Right lung (tissue), 5 donors: ENCODE measurements around the gene ACSL6. TPM values are rescaled to one million over a fixed set of nuclear protein-coding genes. Genes with fewer than 3 reads are reported as not detected.
"Not testable (repeated sequence)": the region's sequence is repeated elsewhere in the genome, so short reads cannot be mapped to it uniquely, and the experiment has no call there.

Source experiments
- DNase-seq, 2 donors: peaks; one replicate each; pipeline ENCODE4 v3.0.0-alpha.2; 2013
- polyA plus RNA-seq, 5 donors: library from polyadenylated mRNA; unstranded; fragments of 120-200 nt; gene quantifications; one replicate each; pipeline versions ENCODE4 v1.2.1 to v1.2.3, GENCODE V29; 2013; ENCODE audit warnings: inconsistent platforms in 1 of 5, low replicate concordance in 1 of 5; ENCODE audit not compliant: insufficient read length in 5 of 5, insufficient read depth in 1 of 5

The ACSL6 gene
- polyA plus RNA-seq, 5 donors: 0.35 to 2.7 (median 1.0) TPM

DNA sequence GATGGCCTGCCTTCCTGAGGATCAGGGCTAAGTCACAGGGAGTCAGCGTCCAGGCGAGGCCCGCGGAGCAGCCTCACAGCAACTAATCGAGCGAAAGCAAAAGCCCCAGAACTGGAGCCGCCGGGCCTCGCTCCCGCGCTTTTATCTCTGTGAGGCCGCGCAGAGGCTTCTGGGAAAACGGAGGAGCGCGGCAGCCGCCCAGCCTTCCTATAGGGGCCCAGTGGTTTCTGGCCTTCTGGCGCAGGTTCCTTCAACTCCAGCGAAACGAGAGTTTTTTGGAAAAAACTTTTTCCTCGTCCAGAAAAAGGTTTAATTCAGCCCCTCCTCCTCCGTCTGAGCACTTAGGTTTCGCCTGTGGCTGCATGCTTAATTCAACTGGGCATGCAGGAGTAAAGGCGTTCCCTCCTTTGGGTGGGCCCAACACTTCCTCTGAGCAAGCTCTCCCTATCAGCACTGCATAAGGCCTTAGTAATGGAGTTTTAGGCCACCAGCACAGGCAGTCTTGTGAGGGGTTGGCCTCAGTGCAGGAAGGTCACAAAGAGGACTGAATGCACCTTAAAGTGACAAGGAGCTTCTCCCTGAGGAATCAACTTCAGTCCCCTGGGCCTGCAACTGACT lies 65.8 kb downstream of the ACSL6 start, which contains the start of gene MEIKIN:
Gene MEIKIN, minus strand, starts transcription at position 113 of the 618 bp plus-strand sequence. CDS start 158 bp downstream, outside the sequence.
- no peak for DNase-seq

GRCh38 chr5:131944702-131945550 lies 66.5 kb downstream of the ACSL6 start:
- DNase-seq: no peak

DNA sequence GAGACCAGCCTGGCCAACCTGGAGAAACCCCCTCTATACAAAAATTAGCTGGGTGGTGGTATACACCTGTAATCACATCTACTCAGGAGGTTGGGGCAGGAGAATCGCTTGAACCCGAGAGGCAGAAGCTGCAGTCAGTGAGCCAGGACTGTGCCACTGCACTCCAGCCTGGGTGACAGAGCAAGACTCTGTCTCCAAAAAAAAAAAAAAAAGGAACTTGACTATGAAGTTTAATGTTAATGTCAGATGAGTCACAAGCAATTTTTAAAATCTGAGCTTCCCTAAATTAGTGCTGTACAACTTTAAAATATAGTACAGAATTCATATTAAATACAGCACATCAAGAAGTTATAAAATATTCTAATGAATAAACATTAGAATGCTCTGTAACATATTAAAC lies 67.5 kb downstream of the ACSL6 start:
- no peak for DNase-seq

- DNase-seq: no peak
Measured at GRCh38 chr5:131942016-131942415, 69.4 kb downstream of the ACSL6 start.

GRCh38 chr5:131939690-131940345 lies 71.6 kb downstream of the ACSL6 start:
- DNase-seq: no peak

- DNase-seq: no peak
Measured at GRCh38 chr5:131932235-131932634, 79.2 kb downstream of the ACSL6 start.

DNA sequence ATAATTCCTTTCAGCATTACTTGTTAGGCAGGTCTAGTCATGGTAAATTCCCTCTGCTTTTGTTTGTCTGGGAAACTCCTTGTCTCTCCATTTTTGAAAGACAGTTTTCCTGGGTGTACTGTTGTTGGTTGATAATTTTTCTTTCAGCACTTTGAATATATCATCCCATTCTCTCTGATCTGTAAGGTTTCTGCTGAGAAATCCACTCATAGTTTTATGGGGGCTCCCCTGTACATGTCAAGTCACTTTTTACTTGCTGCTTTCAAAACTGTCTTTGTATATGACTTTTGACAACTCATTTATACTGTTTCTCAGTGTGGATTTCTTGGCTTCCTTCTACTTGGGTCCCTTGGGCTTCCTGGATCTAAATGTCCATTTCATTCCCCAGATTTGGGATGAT lies 82.5 kb downstream of the ACSL6 start:
- no peak for DNase-seq

- no peak for DNase-seq
Measured at GRCh38 chr5:131926168-131926567, 85.3 kb downstream of the ACSL6 start.

GRCh38 chr5:131916481-131916880 lies 95.0 kb downstream of the ACSL6 start:
- no peak for DNase-seq

DNA sequence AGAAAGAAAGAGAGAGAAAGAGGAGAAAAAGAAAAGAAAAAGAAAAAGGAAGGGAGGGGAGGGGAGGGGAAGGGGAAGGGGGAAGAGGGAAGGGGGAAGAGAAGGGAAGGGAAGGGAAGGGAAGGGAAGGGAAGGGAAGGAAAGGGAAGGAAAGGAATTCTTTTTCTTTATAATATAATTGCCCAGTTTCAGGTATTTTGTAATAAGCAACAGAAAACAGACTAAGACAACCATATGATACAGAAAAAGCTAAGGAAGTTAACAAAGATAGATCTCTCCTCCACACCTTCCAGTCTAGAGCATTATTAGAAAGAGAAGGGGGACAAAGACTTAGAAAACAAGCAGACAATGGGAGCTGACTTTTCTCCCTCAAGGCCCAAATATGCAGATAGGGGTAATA lies 97.0 kb downstream of the ACSL6 start:
- no peak for DNase-seq

GRCh38 chr5:131913603-131914002 lies 97.9 kb downstream of the ACSL6 start:
- DNase-seq: no peak

GRCh38 chr5:131906668-131907067 lies 104.8 kb downstream of the ACSL6 start:
- no peak for DNase-seq

DNA sequence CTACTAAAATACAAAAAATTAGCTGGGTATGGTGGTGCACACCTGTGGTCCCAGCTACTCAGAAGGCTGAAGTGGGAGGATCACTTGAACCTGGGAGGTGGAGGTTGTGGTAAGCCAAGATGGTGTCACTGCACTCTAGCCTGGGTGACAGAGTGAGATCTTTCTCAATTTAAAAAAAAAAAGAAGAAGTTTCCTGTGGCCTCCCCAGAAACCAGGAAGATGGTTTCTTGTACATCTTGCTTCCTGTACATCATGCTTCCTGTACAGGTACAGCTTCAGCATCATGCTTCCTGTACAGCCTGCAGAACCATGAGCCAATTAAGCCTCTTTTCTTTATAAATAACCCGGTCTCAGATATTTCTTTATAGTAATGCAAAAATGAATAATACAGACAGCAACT lies 109.2 kb downstream of the ACSL6 start:
- DNase-seq: not testable (repeated sequence)

Other genes starting within 250 kb of the ACSL6 start
- gene FNIP1, start 214.6 kb downstream of the ACSL6 start, polyA plus RNA-seq: 10 to 100 TPM; 16.8 to 29.5 (median 21.3) TPM
- gene MEIKIN, start 66.0 kb downstream of the ACSL6 start, polyA plus RNA-seq: not detected
- not detected for gene IL3, start 49.0 kb upstream of the ACSL6 start, polyA plus RNA-seq
- gene CSF2, start 62.1 kb upstream of the ACSL6 start, polyA plus RNA-seq: under 1 TPM in 3 of 5 donors, not detected in 2; 0.14 to 0.30 (median 0.18) TPM
- 10 to 100 TPM; 24.6 to 42.9 (median 26.7) TPM for gene P4HA2, start 216.2 kb upstream of the ACSL6 start, polyA plus RNA-seq
- gene PDLIM4, start 246.0 kb upstream of the ACSL6 start, polyA plus RNA-seq: 10 to 100 TPM in 2 of 5 donors, 1 to 10 TPM in 3; 8.9 to 18.2 (median 10.0) TPM